Measurements from ENCODE around the gene CDC7.

GRCh38 chr1:91487469-91487868 lies 13.2 kb upstream of the CDC7 start:
- TF ChIP-seq RAD21 (IDR thresholded peaks at IDR 0.05; ENCODE audit: low read depth) (no peak), NFIC (IDR thresholded peaks at IDR 0.05) (no peak), REST (IDR thresholded peaks at IDR 0.05; ENCODE audit: low read depth) (no peak), EGR1 (IDR thresholded peaks at IDR 0.05) (no peak), EP300 (IDR thresholded peaks at IDR 0.05; ENCODE audit: borderline replicate concordance) (no peak), FOXM1 (IDR thresholded peaks at IDR 0.05; ENCODE audit: borderline replicate concordance, low read depth) (no peak), TAF1 (IDR thresholded peaks at IDR 0.05; ENCODE audit: low read depth) (no peak)

All from Ishikawa (cell line).